GM18870 (cell line): ENCODE measurements around the gene BICC1.

ENCODE experiments used
- ATAC-seq: cut with Tn5 transposase; IDR thresholded peaks from one replicate; pipeline ENCODE4 v1.9.1; 2021; ENCODE audit warnings: moderate library complexity; ENCODE audit not compliant: unreplicated experiment

BICC1 gene

GRCh38 chr10:58740620-58741369, 228.1 kb downstream of the BICC1 start:
- no peak for ATAC-seq

GRCh38 chr10:58741673-58742072, 229.0 kb downstream of the BICC1 start:
- ATAC-seq, result no peak

GRCh38 chr10:58742141-58742540, 229.5 kb downstream of the BICC1 start:
- ATAC-seq, result no peak

GRCh38 chr10:58743466-58744115, 230.9 kb downstream of the BICC1 start:
- no peak for ATAC-seq

GRCh38 chr10:58746474-58747185, 234.0 kb downstream of the BICC1 start:
- no peak for ATAC-seq

- ATAC-seq, result no peak
Measured at GRCh38 chr10:58747687-58748086, 235.0 kb downstream of the BICC1 start.

GRCh38 chr10:58752665-58753064, 240.0 kb downstream of the BICC1 start:
- ATAC-seq, result no peak

- no peak for ATAC-seq
Measured at GRCh38 chr10:58753425-58753824, 240.8 kb downstream of the BICC1 start.

GRCh38 chr10:58754469-58755339, 242.0 kb downstream of the BICC1 start:
- no peak for ATAC-seq

- ATAC-seq, result no peak
Measured at GRCh38 chr10:58755340-58755610, 242.6 kb downstream of the BICC1 start.

GRCh38 chr10:58755677-58756076, 243.0 kb downstream of the BICC1 start:
- no peak for ATAC-seq

- ATAC-seq, result no peak
Measured at GRCh38 chr10:58756130-58756719, 243.6 kb downstream of the BICC1 start.

GRCh38 chr10:58757352-58758065, 244.8 kb downstream of the BICC1 start:
- ATAC-seq, result no peak

GRCh38 chr10:58758321-58758720, 245.6 kb downstream of the BICC1 start:
- no peak for ATAC-seq

GRCh38 chr10:58764087-58764747, 251.5 kb downstream of the BICC1 start:
- ATAC-seq, result no peak

- no peak for ATAC-seq
Measured at GRCh38 chr10:58765910-58766309, 253.2 kb downstream of the BICC1 start.

- ATAC-seq, result no peak
Measured at GRCh38 chr10:58767652-58768051, 255.0 kb downstream of the BICC1 start.

GRCh38 chr10:58771863-58772262, 259.2 kb downstream of the BICC1 start:
- no peak for ATAC-seq

- ATAC-seq, result no peak
Measured at GRCh38 chr10:58772758-58773157, 260.1 kb downstream of the BICC1 start.

GRCh38 chr10:58773341-58773740, 260.7 kb downstream of the BICC1 start:
- no peak for ATAC-seq
